HG02981 (cell line): ENCODE data around the gene ACACA.

Source experiments
- ATAC-seq: cut with Tn5 transposase; IDR thresholded peaks from one replicate; pipeline ENCODE4 v1.9.1; 2021; ENCODE audit warnings: mild to moderate bottlenecking, moderate library complexity; ENCODE audit not compliant: unreplicated experiment

The ACACA gene

GRCh38 chr17:37142294-37142896 is 264.2 kb downstream of the ACACA start:
- no peak for ATAC-seq

- ATAC-seq: no peak
Measured at GRCh38 chr17:37138571-37139120, 268.0 kb downstream of the ACACA start.

GRCh38 chr17:37137906-37138514 is 268.6 kb downstream of the ACACA start:
- ATAC-seq: no peak

- no peak for ATAC-seq
Measured at GRCh38 chr17:37137070-37137610, 269.5 kb downstream of the ACACA start.

- no peak for ATAC-seq
Measured at GRCh38 chr17:37135576-37135975, 271.1 kb downstream of the ACACA start.

- ATAC-seq: no peak
Measured at GRCh38 chr17:37134050-37134449, 272.6 kb downstream of the ACACA start.

GRCh38 chr17:37133136-37133535 is 273.5 kb downstream of the ACACA start:
- no peak for ATAC-seq

- no peak for ATAC-seq
Measured at GRCh38 chr17:37131669-37132611, 274.7 kb downstream of the ACACA start.

- no peak for ATAC-seq
Measured at GRCh38 chr17:37130984-37131446, 275.6 kb downstream of the ACACA start.

- ATAC-seq: no peak
Measured at GRCh38 chr17:37124821-37125173, 281.8 kb downstream of the ACACA start.

GRCh38 chr17:37123941-37124820 is 282.5 kb downstream of the ACACA start:
- ATAC-seq: no peak

GRCh38 chr17:37123386-37123785 is 283.2 kb downstream of the ACACA start:
- no peak for ATAC-seq

GRCh38 chr17:37121616-37122015 is 285.0 kb downstream of the ACACA start:
- ATAC-seq: no peak

- ATAC-seq: no peak
Measured at GRCh38 chr17:37118366-37119137, 288.1 kb downstream of the ACACA start.

- no peak for ATAC-seq
Measured at GRCh38 chr17:37117373-37118142, 289.1 kb downstream of the ACACA start.

- ATAC-seq: no peak
Measured at GRCh38 chr17:37116671-37117185, 289.9 kb downstream of the ACACA start.

- no peak for ATAC-seq
Measured at GRCh38 chr17:37111329-37111728, 295.3 kb downstream of the ACACA start.

GRCh38 chr17:37110746-37111145 is 295.9 kb downstream of the ACACA start:
- no peak for ATAC-seq
